ENCODE results near the gene METTL25B. TPM values are rescaled to one million over a fixed set of nuclear protein-coding genes. Genes with fewer than 3 reads are reported as not detected.

METTL25B gene
- total and polyA plus RNA-seq, 2 of the 4 experiments (the other 2 are of a cell fraction) = 2.3 to 10.1 TPM

- TF ChIP-seq RFX5 (IDR thresholded peaks at IDR 0.05; ENCODE audit: low read depth, low read length) (no peak), NFE2L2 (IDR thresholded peaks at IDR 0.05; ENCODE audit: low read depth, low read length) (no peak), RAD21 (IDR thresholded peaks at IDR 0.05; ENCODE audit: low read length) (no peak), CEBPB (IDR thresholded peaks at IDR 0.05; ENCODE audit: low read depth, low read length) (no peak), BHLHE40 (IDR thresholded peaks at IDR 0.05; ENCODE audit: low read depth, low read length) (no peak)
Measured at GRCh38 chr1:156750191-156750672, 22.0 kb downstream of the METTL25B start (continued).

GRCh38 chr1:156750711-156751450 lies 22.6 kb downstream of the METTL25B start:
- DNase-seq (no peak), ATAC-seq (ENCODE audit: low read depth) (peak; percentile 10)
- intact Hi-C loops (cut with micrococcal nuclease) (no loop called here), dilution Hi-C loops (cut with HindIII; ENCODE audit: low sequenced_read_pairs, unreplicated experiment) (no loop called here), in situ Hi-C loops (cut with MboI; ENCODE audit: low sequenced_read_pairs) (no loop called here)
- H2BK15ac ChIP-seq (ENCODE audit: low read depth, low read length) = peak overlapping the region; percentile 32; the same call in 1 of the 3 replicates
- H2AFZ ChIP-seq (replicated peaks; ENCODE audit: low read length, poor library complexity) = peak overlapping the region; percentile 76
- H3K9ac ChIP-seq (ENCODE audit: low read depth, low read length) = peak overlapping the region; percentile 78
- peak overlapping the region; percentile 93 to 96 for H4K8ac ChIP-seq (ENCODE audit: low read depth in 2 of 2, low read length in 2 of 2)
- CTCF ChIA-PET = interaction anchor here (1.3 kb wide), 1 partner anchor 45 kb away, joined by 4 read pairs; the partner anchor contains the start of gene CRABP2
- H3K18ac ChIP-seq (ENCODE audit: low read depth, low read length) = peak overlapping the region; percentile 38
- peak overlapping the region; percentile 98 for H2BK5ac ChIP-seq (ENCODE audit: low read depth, low read length, poor library complexity, severe bottlenecking)
- H3K27me3 ChIP-seq (ENCODE audit: control insufficient read depth, insufficient read depth, low read length) = no peaks in the 10 kb centered on the region
- peak overlapping the region; percentile 100 for H2AK9ac ChIP-seq (replicated peaks; ENCODE audit: low read depth, low read length, poor library complexity)
- H3K23ac ChIP-seq (ENCODE audit: low read depth, low read length) = peak overlapping the region; percentile 97
- H3K4ac ChIP-seq (ENCODE audit: low read depth, low read length) = peak overlapping the region; percentile 98
- H3K4me1 ChIP-seq (ENCODE audit: control insufficient read depth, insufficient read depth, low read length) = peaks cover 35% of the 10 kb centered on the region
- H3K14ac ChIP-seq (replicated peaks; ENCODE audit: low read depth, low read length) = peak overlapping the region; percentile 99
- peaks cover 17% of the 10 kb centered on the region; the same call in 1 of the 2 replicates for H3K9me1 ChIP-seq (ENCODE audit: insufficient read depth, low read length)
- H3K4me2 ChIP-seq (ENCODE audit: low read depth, low read length) = peak overlapping the region; percentile 93
- peak overlapping the region; percentile 95 for H3K27ac ChIP-seq (ENCODE audit: insufficient read depth, low read length)
- peaks cover 13 to 59% of the 10 kb centered on the region in 2 experiments for H3K79me1 ChIP-seq (ENCODE audit: low read depth in 1 of 2, low read length in 2 of 2)
- 0 out of 2 replicates have a peak overlapping the region, but pooled peaks have one; percentile 13 for H2BK20ac ChIP-seq (ENCODE audit: low read depth, low read length)
- H3K9me3 ChIP-seq (ENCODE audit: control insufficient read depth, insufficient read depth, low read length) = no peaks in the 10 kb centered on the region
- peak overlapping the region; percentile 86 for H3K4me3 ChIP-seq (ENCODE audit: insufficient read depth, low read depth, low read length)
- H2BK120ac ChIP-seq (ENCODE audit: low read depth, low read length) = peak overlapping the region; percentile 69
- H3K56ac ChIP-seq (ENCODE audit: extremely low read depth, insufficient read depth, low read length) = peak overlapping the region; percentile 81
- H2AK5ac ChIP-seq (ENCODE audit: low read depth, low read length) = peak overlapping the region; percentile 83; the same call in 1 of the 2 replicates
- 0 out of 2 replicates have a peak, but pooled peaks cover 1% of the 10 kb centered on the region for H4K20me1 ChIP-seq (ENCODE audit: insufficient read depth, low read length)
- peak overlapping the region; percentile 31 for H4K5ac ChIP-seq (ENCODE audit: low read depth, low read length)
- TSS peak; percentile 16 for BruUV-seq (replicated peaks)
- H3K36me3 ChIP-seq (ENCODE audit: control insufficient read depth, insufficient read depth, low read length) = no peaks in the 10 kb centered on the region
- POLR2A ChIA-PET (ENCODE audit: unreplicated experiment) = interaction anchor here (1.2 kb wide), 1 partner anchor 16 kb away, joined by 7 read pairs; the partner anchor contains the start of gene PRCC
- peak overlapping the region; percentile 99 for H4K91ac ChIP-seq (ENCODE audit: insufficient read depth, low read depth, low read length)
- WGBS, 2 experiments (ENCODE audit: extremely low coverage in 2 of 2, insufficient read length in 1 of 2) = 0% methylated on average over 22 of the region's 64 CpGs; no CpG with 5 or more reads in 1 of the 2 experiments
- no peak for TF ChIP-seq MAZ (IDR thresholded peaks at IDR 0.05; ENCODE audit: borderline replicate concordance, low read depth, low read length)
- no peak for TF ChIP-seq RAD21 (IDR thresholded peaks at IDR 0.05; ENCODE audit: low read length)
- TF ChIP-seq NFE2L2 (IDR thresholded peaks at IDR 0.05; ENCODE audit: low read depth, low read length) = no peak
- TF ChIP-seq SMC3 (IDR thresholded peaks at IDR 0.05; ENCODE audit: low read depth, low read length) = no peak
- no peak for TF ChIP-seq CHD1 (IDR thresholded peaks at IDR 0.05; ENCODE audit: low read depth, low read length)
- TF ChIP-seq ELK1 (IDR thresholded peaks at IDR 0.05; ENCODE audit: borderline replicate concordance, low read depth, low read length) = no peak
- no peak for TF ChIP-seq RFX5 (IDR thresholded peaks at IDR 0.05; ENCODE audit: low read depth, low read length)
- TF ChIP-seq CTCF (conservative IDR thresholded peaks at IDR 0.05; ENCODE audit: low read depth, low read length) = no peak
- TF ChIP-seq CEBPB (IDR thresholded peaks at IDR 0.05; ENCODE audit: low read depth, low read length) = peak; percentile 89
- no peak for TF ChIP-seq POLR2A (IDR thresholded peaks at IDR 0.05; ENCODE audit: low read depth, low read length)

Measured in IMR-90 (cell line).